Fibroblast of lung (primary cell): ENCODE measurements around the gene ARHGAP10. TPM values are rescaled to one million over a fixed set of nuclear protein-coding genes. Genes with fewer than 3 reads are reported as not detected.

Experiments
- DNase-seq, 2 donors: peaks; one replicate each; pipeline versions ENCODE4 v3.0.0 to v3.0.0-alpha.2; 2010; ENCODE audit warnings: low read depth in 2 of 2
- H2AFZ ChIP-seq: 2 replicates; pipeline ENCODE4 v1.5.1; 2012; ENCODE audit warnings: low read length, control low read depth, inconsistent platforms
- H3K27ac ChIP-seq: 2 replicates; pipeline ENCODE4 v1.5.1; 2011; ENCODE audit warnings: low read length, control low read depth; ENCODE audit not compliant: insufficient read depth
- H3K27me3 ChIP-seq: 2 replicates; pipeline ENCODE4 v1.5.1; 2011; ENCODE audit warnings: mild to moderate bottlenecking, low read length; ENCODE audit not compliant: control insufficient read depth, insufficient read depth
- H3K36me3 ChIP-seq: 2 replicates; pipeline ENCODE4 v1.5.1; 2011; ENCODE audit warnings: low read length; ENCODE audit not compliant: control insufficient read depth, insufficient read depth
- H3K4me1 ChIP-seq: 2 replicates; pipeline ENCODE4 v1.5.1; 2011; ENCODE audit warnings: low read length; ENCODE audit not compliant: control insufficient read depth, insufficient read depth; ENCODE audit errors: extremely low read depth
- H3K4me2 ChIP-seq: 2 replicates; pipeline ENCODE4 v1.5.1; 2011; ENCODE audit warnings: low read length, control low read depth; ENCODE audit not compliant: insufficient read depth; ENCODE audit errors: extremely low read depth
- H3K4me3 ChIP-seq, 4 experiments: fragments of 200-600 bp in 1 of 4; sonication (generic) in 1 of 4; replicated peaks in 1 of 4; 2 replicates each; pipeline ENCODE4 v1.5.1; 2011 to 2016; ENCODE audit warnings: low read length in 4 of 4, low read depth in 3 of 4, mild to moderate bottlenecking in 3 of 4, control low read depth in 2 of 4, inconsistent platforms in 1 of 4, mixed read lengths in 1 of 4; ENCODE audit not compliant: insufficient read depth in 1 of 4; ENCODE audit errors: control extremely low read depth in 1 of 4
- H3K79me2 ChIP-seq: 2 replicates; pipeline ENCODE4 v1.5.1; 2012; ENCODE audit warnings: mild to moderate bottlenecking, low read length, inconsistent platforms; ENCODE audit not compliant: control insufficient read depth, insufficient read depth
- H3K9ac ChIP-seq: 2 replicates; pipeline ENCODE4 v1.5.1; 2011; ENCODE audit warnings: mild to moderate bottlenecking, low read length, control low read depth; ENCODE audit not compliant: insufficient read depth
- H3K9me3 ChIP-seq: 2 replicates; pipeline ENCODE4 v1.5.1; 2012; ENCODE audit warnings: low read depth, low read length; ENCODE audit not compliant: control insufficient read depth, insufficient read depth
- H4K20me1 ChIP-seq: 2 replicates; pipeline ENCODE4 v1.5.1; 2011; ENCODE audit warnings: low read length; ENCODE audit not compliant: control insufficient read depth, insufficient read depth; ENCODE audit errors: extremely low read depth
- EZH2 ChIP-seq: IDR thresholded peaks from 2 replicates; pipeline ENCODE4 v1.5.1; 2012; ENCODE audit warnings: low read length, control low read depth, mild to moderate bottlenecking; ENCODE audit errors: missing control alignments
- polyA plus RNA-seq, 2 donors: library from polyadenylated mRNA; depleted of rRNA in 1 of 2; stranded (reverse) in 1 of 2; unstranded in 1 of 2; fragments of >200 nt; gene quantifications; 2 replicates each; pipeline ENCODE4 v1.2.1, GENCODE V29; 2011 to 2012; ENCODE audit warnings: missing spikeins in 1 of 2
- total RNA-seq: library from RNA; depleted of rRNA; stranded (reverse); fragments of >200 nt; gene quantifications from 2 replicates; pipeline ENCODE4 v1.2.1, GENCODE V29; 2014
- TF ChIP-seq, protein P1 (sequence below), 2 donors: IDR thresholded peaks in 1 of 2; conservative IDR thresholded peaks in 1 of 2; 1 replicate in 1 of 2; 2 replicates in 1 of 2; pipeline ENCODE4 v1.5.1; 2011 to 2012; ENCODE audit warnings: low read length in 2 of 2, control low read depth in 1 of 2, inconsistent platforms in 1 of 2, low read depth in 1 of 2, mild to moderate bottlenecking in 1 of 2

The ARHGAP10 gene
- total and polyA plus RNA-seq, 2 donors (not counting 1 experiment from before 2014, with no cell fraction given) = 21.6 to 35.8 TPM

DNA sequence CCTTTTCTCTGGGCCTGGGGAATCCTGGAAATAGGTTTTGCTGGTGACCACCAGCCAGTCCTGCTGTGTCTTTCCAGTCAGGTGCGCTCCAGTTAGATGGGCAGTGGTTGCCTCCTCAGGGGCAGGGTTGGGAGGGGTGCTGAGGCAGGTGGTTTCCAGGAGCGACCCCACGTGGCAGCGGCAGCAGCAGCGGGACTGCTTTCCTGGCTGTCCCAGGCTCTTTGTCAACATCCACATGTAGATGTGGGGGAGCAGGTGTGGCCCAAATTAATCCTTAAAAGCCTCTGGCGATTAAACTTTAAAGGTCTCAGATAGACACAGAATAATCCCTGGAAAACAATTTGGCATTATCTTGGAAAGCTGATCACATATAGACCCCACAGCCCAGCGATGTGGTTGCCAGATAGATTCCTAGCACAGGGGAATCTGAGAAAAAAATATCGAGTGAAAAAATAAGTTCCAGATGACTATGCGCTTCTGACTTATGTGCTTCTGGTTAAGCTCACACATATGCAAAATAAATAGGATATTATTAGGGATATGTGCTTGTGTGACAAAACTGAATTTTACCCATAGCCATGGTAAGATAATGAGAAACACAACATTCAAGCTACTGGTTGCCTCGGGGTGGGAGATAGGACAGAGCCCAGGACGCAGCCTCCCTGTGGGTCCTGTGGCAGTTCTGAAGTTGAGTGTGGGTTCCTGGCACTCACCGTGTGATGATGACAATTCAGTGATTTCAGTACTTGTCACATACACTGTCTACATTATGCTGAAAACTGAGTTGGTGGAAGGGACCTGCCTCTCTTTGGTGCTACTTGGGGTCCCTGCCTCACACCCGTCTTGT lies 336.4 kb downstream of the ARHGAP10 start:
- Histone ChIP-seq H3K4me2 (no peak overlapping the region), H3K36me3 (peaks cover 5% of the 10 kb centered on the region), H3K27ac (no peak overlapping the region), H2AFZ (no peak overlapping the region), H4K20me1 (no peaks in the 10 kb centered on the region), H3K79me2 (no peaks in the 10 kb centered on the region), H3K4me3 (no peak overlapping the region), H3K9ac (no peak overlapping the region), H3K27me3 (no peaks in the 10 kb centered on the region), H3K4me1 (no peaks in the 10 kb centered on the region), H3K9me3 (no peaks in the 10 kb centered on the region)
- TF ChIP-seq EZH2 = no peak
- TF ChIP-seq, protein P1, sequence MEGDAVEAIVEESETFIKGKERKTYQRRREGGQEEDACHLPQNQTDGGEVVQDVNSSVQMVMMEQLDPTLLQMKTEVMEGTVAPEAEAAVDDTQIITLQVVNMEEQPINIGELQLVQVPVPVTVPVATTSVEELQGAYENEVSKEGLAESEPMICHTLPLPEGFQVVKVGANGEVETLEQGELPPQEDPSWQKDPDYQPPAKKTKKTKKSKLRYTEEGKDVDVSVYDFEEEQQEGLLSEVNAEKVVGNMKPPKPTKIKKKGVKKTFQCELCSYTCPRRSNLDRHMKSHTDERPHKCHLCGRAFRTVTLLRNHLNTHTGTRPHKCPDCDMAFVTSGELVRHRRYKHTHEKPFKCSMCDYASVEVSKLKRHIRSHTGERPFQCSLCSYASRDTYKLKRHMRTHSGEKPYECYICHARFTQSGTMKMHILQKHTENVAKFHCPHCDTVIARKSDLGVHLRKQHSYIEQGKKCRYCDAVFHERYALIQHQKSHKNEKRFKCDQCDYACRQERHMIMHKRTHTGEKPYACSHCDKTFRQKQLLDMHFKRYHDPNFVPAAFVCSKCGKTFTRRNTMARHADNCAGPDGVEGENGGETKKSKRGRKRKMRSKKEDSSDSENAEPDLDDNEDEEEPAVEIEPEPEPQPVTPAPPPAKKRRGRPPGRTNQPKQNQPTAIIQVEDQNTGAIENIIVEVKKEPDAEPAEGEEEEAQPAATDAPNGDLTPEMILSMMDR (conservative IDR thresholded peaks at IDR 0.05 in 1 of 2, IDR thresholded peaks at IDR 0.05 in 1 of 2; ENCODE audit: low read depth in 1 of 2, low read length in 2 of 2) = no peak
- no peak for DNase-seq

DNA sequence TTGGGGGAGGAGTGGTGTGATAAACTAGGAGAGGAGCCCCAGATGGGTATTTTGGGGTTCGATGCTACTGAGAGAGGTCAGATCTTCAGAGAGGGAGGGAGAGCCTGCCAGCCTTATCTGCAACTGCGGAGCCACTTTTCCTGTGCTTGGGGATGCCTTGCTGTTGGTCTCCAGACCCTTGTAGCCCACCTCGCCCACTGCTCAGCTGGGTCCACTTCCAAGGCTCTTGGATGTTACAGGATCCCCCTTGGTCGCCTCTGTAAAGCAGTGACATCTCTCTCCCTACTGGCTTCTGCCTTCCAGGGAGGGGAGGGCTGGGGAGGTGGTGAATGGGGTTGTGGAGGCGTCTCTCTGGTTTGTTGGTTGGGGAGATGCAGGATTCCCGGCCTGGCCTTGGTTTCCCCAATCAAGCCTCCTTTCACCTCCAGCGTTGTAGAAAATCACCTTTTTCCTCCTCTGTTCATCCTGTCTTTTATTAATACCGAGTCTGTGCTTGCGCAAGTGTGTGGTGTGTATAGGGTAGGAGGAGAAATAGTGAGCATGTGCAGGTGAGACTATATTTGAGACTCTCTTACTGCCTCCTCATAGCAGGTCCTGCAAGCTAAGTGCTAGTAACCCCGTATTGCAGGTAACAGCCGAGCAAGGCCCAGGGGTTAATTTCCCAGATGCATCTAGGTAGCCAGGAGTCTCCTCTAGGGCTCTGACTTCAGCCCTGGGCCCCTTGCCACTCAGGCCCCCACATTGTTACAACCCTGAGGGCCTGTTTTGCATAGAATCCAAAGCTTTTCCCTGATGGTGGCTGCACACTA lies 337.4 kb downstream of the ARHGAP10 start:
- Histone ChIP-seq H3K27ac (no peak overlapping the region), H3K9ac (no peak overlapping the region), H4K20me1 (no peaks in the 10 kb centered on the region), H3K4me2 (no peak overlapping the region), H3K36me3 (peaks cover 5% of the 10 kb centered on the region), H2AFZ (no peak overlapping the region), H3K9me3 (no peaks in the 10 kb centered on the region), H3K4me3 (no peak overlapping the region), H3K4me1 (no peaks in the 10 kb centered on the region), H3K79me2 (no peaks in the 10 kb centered on the region), H3K27me3 (no peaks in the 10 kb centered on the region)
- TF ChIP-seq, protein P1 (conservative IDR thresholded peaks at IDR 0.05 in 1 of 2, IDR thresholded peaks at IDR 0.05 in 1 of 2; ENCODE audit: low read depth in 1 of 2, low read length in 2 of 2) = no peak
- no peak for TF ChIP-seq EZH2
- DNase-seq = no peak

DNA sequence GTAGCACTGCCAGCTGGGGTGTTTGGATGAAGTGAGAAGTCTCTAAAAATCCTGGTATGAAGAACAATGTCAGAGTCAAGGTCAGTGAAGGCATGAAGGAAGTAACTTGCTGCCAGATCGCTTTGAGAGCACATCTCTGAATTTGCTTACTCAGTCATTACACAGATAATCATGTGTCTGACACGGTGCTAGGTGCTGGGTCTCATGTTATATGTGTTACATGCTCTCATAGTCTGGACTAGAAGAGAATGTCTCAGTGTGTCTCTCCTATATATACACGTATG lies 337.9 kb downstream of the ARHGAP10 start:
- H3K9me3 ChIP-seq = no peaks in the 10 kb centered on the region
- H3K79me2 ChIP-seq = no peaks in the 10 kb centered on the region
- no peaks in the 10 kb centered on the region for H4K20me1 ChIP-seq
- H3K4me2 ChIP-seq = no peak overlapping the region
- no peaks in the 10 kb centered on the region for H3K4me1 ChIP-seq
- H3K27me3 ChIP-seq = no peaks in the 10 kb centered on the region
- H3K36me3 ChIP-seq = peaks cover 5% of the 10 kb centered on the region
- H3K9ac ChIP-seq = no peak overlapping the region
- H3K4me3 ChIP-seq = no peak overlapping the region
- no peak for DNase-seq
- no peak overlapping the region for H3K27ac ChIP-seq
- no peak overlapping the region for H2AFZ ChIP-seq
- TF ChIP-seq, protein P1 (conservative IDR thresholded peaks at IDR 0.05 in 1 of 2, IDR thresholded peaks at IDR 0.05 in 1 of 2; ENCODE audit: low read depth in 1 of 2, low read length in 2 of 2) = no peak
- no peak for TF ChIP-seq EZH2
